H1 (cell line): ENCODE results near the gene UGT1A7. TPM values are rescaled to one million over a fixed set of nuclear protein-coding genes. Genes with fewer than 3 reads are reported as not detected.

ENCODE experiments used
- CTCF ChIA-PET: fragments of 300-600 bp; sonication (Branson Sonifier 250); formaldehyde crosslinking; loops from one replicate; lab custom pipeline; 2021; ENCODE audit not compliant: partially characterized antibody; lab: Charles Lee
- POLR2A ChIA-PET: fragments of 300-600 bp; sonication (Branson Sonifier 250); formaldehyde crosslinking; loops from one replicate; lab custom pipeline; 2021; ENCODE audit warnings: inconsistent platforms; ENCODE audit not compliant: partially characterized antibody; lab: Charles Lee
- DNase-seq, 2 experiments: peaks; one replicate each; pipeline versions ENCODE4 v3.0.0 to v3.0.0-alpha.2; 2010 to 2022; ENCODE audit warnings: low spot score in 2 of 2, low read depth in 1 of 2, mixed read lengths in 1 of 2
- FAIRE-seq: peaks from 2 replicates; lab custom pipeline; 2011; peaks lifted over from hg19 to GRCh38; lab: Jason Lieb, UNC
- H2AFZ ChIP-seq: 2 replicates; pipeline ENCODE4 v1.8.1; 2012; ENCODE audit warnings: low read length, inconsistent platforms
- H2AK5ac ChIP-seq: 2 replicates; pipeline ENCODE4 v1.6.1; 2013; ENCODE audit warnings: low read depth, low read length
- H2BK120ac ChIP-seq: replicated peaks from 2 replicates; pipeline ENCODE3; 2013; ENCODE audit warnings: low read depth, low read length, inconsistent platforms
- H2BK12ac ChIP-seq: 2 replicates; pipeline ENCODE4 v1.6.1; 2013; ENCODE audit warnings: low read depth, low read length
- H2BK15ac ChIP-seq: 2 replicates; pipeline ENCODE4 v1.6.1; 2013; ENCODE audit warnings: low read length
- H2BK20ac ChIP-seq: 2 replicates; pipeline ENCODE4 v1.6.1; 2013; ENCODE audit warnings: low read length
- H2BK5ac ChIP-seq: 2 replicates; pipeline ENCODE4 v1.6.1; 2013; ENCODE audit warnings: low read depth, low read length
- H3K14ac ChIP-seq: 2 replicates; pipeline ENCODE4 v1.6.1; 2013; ENCODE audit warnings: inconsistent platforms; ENCODE audit not compliant: insufficient read length
- H3K18ac ChIP-seq: 2 replicates; pipeline ENCODE4 v1.6.1; 2013; ENCODE audit warnings: low read length; ENCODE audit errors: extremely low read depth
- H3K23ac ChIP-seq: 2 replicates; pipeline ENCODE4 v1.6.1; 2013; ENCODE audit warnings: inconsistent platforms; ENCODE audit not compliant: insufficient read length
- H3K23me2 ChIP-seq: 2 replicates; pipeline ENCODE4 v1.6.1; 2013; ENCODE audit warnings: low read depth, low read length
- H3K27ac ChIP-seq: 2 replicates; pipeline ENCODE4 v1.6.1; 2011; ENCODE audit warnings: low read depth, low read length, inconsistent platforms
- H3K27me3 ChIP-seq, 4 experiments: replicated peaks in 1 of 4; 1 replicate in 1 of 4; 2 replicates in 3 of 4; pipeline versions ENCODE4 v1.6.1 to v1.8.1; 2011 to 2013; ENCODE audit warnings: low read length in 3 of 4, mild to moderate bottlenecking in 3 of 4, inconsistent platforms in 2 of 4, mixed read lengths in 2 of 4, moderate library complexity in 1 of 4; ENCODE audit not compliant: control insufficient read depth in 3 of 4, insufficient read depth in 3 of 4; ENCODE audit errors: extremely low read depth in 1 of 4
- H3K36me3 ChIP-seq, 4 experiments: 2 replicates each; pipeline versions ENCODE4 v1.6.1 to v1.8.1; 2011 to 2013; ENCODE audit warnings: mild to moderate bottlenecking in 4 of 4, low read length in 3 of 4, moderate library complexity in 2 of 4, control low read depth in 1 of 4, inconsistent platforms in 1 of 4; ENCODE audit not compliant: insufficient read depth in 4 of 4, control insufficient read depth in 2 of 4
- H3K4ac ChIP-seq: replicated peaks from 2 replicates; pipeline ENCODE3; 2013; ENCODE audit warnings: low read length, low read depth, mixed read lengths, inconsistent platforms; ENCODE audit not compliant: insufficient read length
- H3K4me1 ChIP-seq, 4 experiments: replicated peaks in 1 of 4; 1 replicate in 1 of 4; 2 replicates in 3 of 4; pipeline versions ENCODE4 v1.6.1 to v1.8.1; 2011 to 2013; ENCODE audit warnings: low read length in 3 of 4, inconsistent platforms in 2 of 4, mixed read lengths in 1 of 4; ENCODE audit not compliant: insufficient read depth in 4 of 4, control insufficient read depth in 3 of 4
- H3K4me2 ChIP-seq, 2 experiments: 2 replicates each; pipeline versions ENCODE4 v1.6.1 to v1.8.1; 2011 to 2013; ENCODE audit warnings: low read depth in 2 of 2, low read length in 2 of 2, control low read depth in 1 of 2, inconsistent platforms in 1 of 2, mild to moderate bottlenecking in 1 of 2; ENCODE audit not compliant: insufficient read depth in 1 of 2
- H3K4me3 ChIP-seq, 4 experiments: fragments of 200-600, 300-600 bp in 1 of 4; sonication (generic), shearing (Covaris generic), sonication (Bioruptor Twin) in 1 of 4; 2 replicates each; pipeline versions ENCODE4 v1.5.1 to v1.8.1; 2011 to 2016; ENCODE audit warnings: low read length in 4 of 4, low read depth in 3 of 4, control low read depth in 2 of 4, inconsistent platforms in 2 of 4, mild to moderate bottlenecking in 2 of 4, mixed read lengths in 1 of 4, moderate library complexity in 1 of 4; ENCODE audit not compliant: insufficient read depth in 2 of 4; ENCODE audit errors: extremely low read depth in 1 of 4
- H3K56ac ChIP-seq: replicated peaks from 2 replicates; pipeline ENCODE3; 2013; ENCODE audit warnings: low read depth, mild to moderate bottlenecking, mixed read lengths, low read length, inconsistent platforms; ENCODE audit not compliant: insufficient read length
- H3K79me1 ChIP-seq: 2 replicates; pipeline ENCODE4 v1.6.1; 2013; ENCODE audit warnings: low read depth, low read length, control low read depth
- H3K79me2 ChIP-seq, 2 experiments: 2 replicates each; pipeline versions ENCODE4 v1.6.1 to v1.8.1; 2012 to 2013; ENCODE audit warnings: low read length in 2 of 2, mild to moderate bottlenecking in 2 of 2, inconsistent platforms in 1 of 2; ENCODE audit not compliant: insufficient read depth in 2 of 2, control insufficient read depth in 1 of 2
- H3K9ac ChIP-seq, 4 experiments: replicated peaks in 1 of 4; 1 replicate in 1 of 4; 2 replicates in 3 of 4; pipeline versions ENCODE4 v1.6.1 to v1.8.1; 2011 to 2013; ENCODE audit warnings: low read depth in 3 of 4, low read length in 3 of 4, control low read depth in 2 of 4, mild to moderate bottlenecking in 2 of 4, moderate library complexity in 2 of 4, inconsistent platforms in 1 of 4; ENCODE audit errors: extremely low read depth in 1 of 4
- H3K9me3 ChIP-seq, 2 experiments: 2 replicates each; pipeline versions ENCODE4 v1.6.1 to v1.8.1; 2012 to 2013; ENCODE audit warnings: mild to moderate bottlenecking in 2 of 2, moderate library complexity in 2 of 2, control low read depth in 1 of 2, inconsistent platforms in 1 of 2, low read depth in 1 of 2, low read length in 1 of 2, mixed read lengths in 1 of 2; ENCODE audit not compliant: insufficient read depth in 2 of 2
- H4K20me1 ChIP-seq, 2 experiments: replicated peaks in 1 of 2; 2 replicates each; pipeline versions ENCODE3 to v1.8.1; 2011 to 2013; ENCODE audit warnings: inconsistent platforms in 2 of 2, low read length in 2 of 2, mild to moderate bottlenecking in 1 of 2; ENCODE audit not compliant: insufficient read depth in 2 of 2, control insufficient read depth in 1 of 2
- H4K5ac ChIP-seq: 2 replicates; pipeline ENCODE4 v1.6.1; 2013; ENCODE audit warnings: low read length, low read depth, mixed read lengths, inconsistent platforms; ENCODE audit not compliant: insufficient read length
- H4K8ac ChIP-seq: 2 replicates; pipeline ENCODE4 v1.8.0; 2013; ENCODE audit warnings: mild to moderate bottlenecking, moderate library complexity, low read length, inconsistent platforms; ENCODE audit not compliant: insufficient read depth; ENCODE audit errors: extremely low read depth
- H4K91ac ChIP-seq: replicated peaks from 2 replicates; pipeline ENCODE3; 2013; ENCODE audit warnings: low read length, mixed read lengths, inconsistent platforms; ENCODE audit not compliant: insufficient read length
- BACH1 ChIP-seq: IDR thresholded peaks from 2 replicates; pipeline ENCODE4 v1.6.1; 2012; ENCODE audit warnings: low read length, improper control_type of control experiment
- RNF2 ChIP-seq: fragments of 200-900, 300-1000 bp; sonication (generic); IDR thresholded peaks from 2 replicates; pipeline ENCODE4 v1.7.1; 2016; ENCODE audit warnings: borderline replicate concordance, low read depth, mild to moderate bottlenecking, antibody characterized with exemption, low read length; ENCODE audit not compliant: poor library complexity, severe bottlenecking; ENCODE audit errors: missing control alignments
- WGBS, 2 experiments: shearing (Covaris generic) in 1 of 2; methylation state at CpG; one replicate each; pipeline versions ENCODE4 v1.1.6 to v1.1.7; 2013 to 2015; ENCODE audit warnings: low lambda C conversion rate in 2 of 2, mixed read lengths in 2 of 2, inconsistent platforms in 1 of 2, low coverage in 1 of 2, missing lambda C conversion rate in 1 of 2; ENCODE audit not compliant: insufficient replicate concordance in 2 of 2, insufficient coverage in 1 of 2, insufficient read length in 1 of 2; ENCODE audit errors: extremely low coverage in 1 of 2, missing lambda C conversion rate in 1 of 2; 5-methylcytosine and 5-hydroxymethylcytosine counted together
- polyA plus RNA-seq, 7 experiments: library from polyadenylated mRNA; depleted of rRNA in 3 of 7; stranded (reverse) in 5 of 7; unstranded in 2 of 7; fragments of >200 nt in 5 of 7; fragments of 200-250 nt in 2 of 7; gene quantifications; 1 replicate in 5 of 7; 2 replicates in 1 of 7; 4 replicates in 1 of 7; pipeline versions ENCODE4 v1.2.1 to v1.2.3, GENCODE V29; 2011 to 2013; ENCODE audit warnings: missing spikeins in 2 of 7, mixed read lengths in 2 of 7
- total RNA-seq: library from RNA; stranded (reverse); fragmentation: NEBNext Ultra II Directional; extraction: Animal tissue kit (Norgen Biotek cat#: 25700); gene quantifications from 2 replicates; pipeline ENCODE4 v1.2.1, GENCODE V29; 2021
- TF ChIP-seq, protein P1 (sequence below): IDR thresholded peaks from 2 replicates; pipeline ENCODE4 v1.6.1; 2012; ENCODE audit warnings: low read length, inconsistent platforms

Gene UGT1A7
- total and polyA plus RNA-seq, 2 of the 8 experiments (the other 6 are each of a cell fraction or from before 2014, with no cell fraction given) = not detected

DNA sequence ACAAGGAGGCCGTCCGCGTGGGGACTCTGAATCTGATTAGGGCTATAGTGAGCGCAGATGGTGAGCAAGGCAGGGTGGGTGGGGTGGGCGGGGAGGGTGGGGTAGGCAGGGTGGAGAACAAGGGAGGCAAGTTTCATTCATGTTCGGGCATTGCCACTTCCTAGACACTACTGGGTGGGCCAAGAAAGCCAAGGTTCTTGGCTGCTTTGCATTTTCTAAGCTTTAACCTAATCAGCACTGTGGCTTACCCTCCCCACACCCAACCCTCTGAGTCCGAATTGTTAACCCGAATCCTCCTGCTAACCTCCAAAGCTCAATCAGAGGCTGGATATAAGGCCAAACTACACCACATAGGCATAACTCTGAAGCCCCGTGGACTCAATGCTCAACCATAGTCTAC lies 114.6 kb downstream of the UGT1A7 start:
- Histone ChIP-seq H3K9ac (no peak overlapping the region), H4K8ac (no peak overlapping the region), H3K27ac (no peak overlapping the region), H4K5ac (no peak overlapping the region), H3K4me3 (no peak overlapping the region), H4K20me1 (no peaks in the 10 kb centered on the region), H2BK15ac (no peak overlapping the region), H2BK20ac (no peak overlapping the region)
- TF ChIP-seq, protein P1, sequence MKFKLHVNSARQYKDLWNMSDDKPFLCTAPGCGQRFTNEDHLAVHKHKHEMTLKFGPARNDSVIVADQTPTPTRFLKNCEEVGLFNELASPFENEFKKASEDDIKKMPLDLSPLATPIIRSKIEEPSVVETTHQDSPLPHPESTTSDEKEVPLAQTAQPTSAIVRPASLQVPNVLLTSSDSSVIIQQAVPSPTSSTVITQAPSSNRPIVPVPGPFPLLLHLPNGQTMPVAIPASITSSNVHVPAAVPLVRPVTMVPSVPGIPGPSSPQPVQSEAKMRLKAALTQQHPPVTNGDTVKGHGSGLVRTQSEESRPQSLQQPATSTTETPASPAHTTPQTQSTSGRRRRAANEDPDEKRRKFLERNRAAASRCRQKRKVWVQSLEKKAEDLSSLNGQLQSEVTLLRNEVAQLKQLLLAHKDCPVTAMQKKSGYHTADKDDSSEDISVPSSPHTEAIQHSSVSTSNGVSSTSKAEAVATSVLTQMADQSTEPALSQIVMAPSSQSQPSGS = no peak
- TF ChIP-seq BACH1 = no peak
- TF ChIP-seq RNF2 = no peak
- TF ChIP-seq, all 59 proteins: peak for 0
- H3K79me2 ChIP-seq = no peaks in the 10 kb centered on the region
- ChIA-PET POLR2A (no interaction called here), CTCF (interaction anchor here (0.6 to 1.2 kb wide), 4 partner anchors 27 to 123 kb away, joined by 3 read pairs; no protein-coding TSS in a partner anchor)
- H2BK120ac ChIP-seq = no peak overlapping the region
- H3K4ac ChIP-seq = no peak overlapping the region
- no peak overlapping the region for H3K56ac ChIP-seq
- no peak for FAIRE-seq
- H3K27me3 ChIP-seq = no peaks in the 10 kb centered on the region
- no peaks in the 10 kb centered on the region for H3K23me2 ChIP-seq
- no peak overlapping the region for H2BK12ac ChIP-seq
- H3K9me3 ChIP-seq = peaks cover 0 to 5% of the 10 kb centered on the region in 2 experiments; a peak in 2 of 4 replicates
- WGBS, 2 experiments = 71% methylated on average over 7 of the region's 9 CpGs; no CpG with 5 or more reads in 1 of the 2 experiments
- no peaks in the 10 kb centered on the region for H3K4me1 ChIP-seq
- H3K79me1 ChIP-seq = no peaks in the 10 kb centered on the region
- no peak overlapping the region for H3K14ac ChIP-seq
- no peak overlapping the region for H3K18ac ChIP-seq
- no peak overlapping the region for H3K4me2 ChIP-seq
- no peak overlapping the region for H3K23ac ChIP-seq
- no peak overlapping the region for H4K91ac ChIP-seq
- no peak overlapping the region for H2BK5ac ChIP-seq
- no peak overlapping the region for H2AK5ac ChIP-seq
- DNase-seq = no peak
- H3K36me3 ChIP-seq = no peaks in the 10 kb centered on the region
- no peak overlapping the region for H2AFZ ChIP-seq
